GM19238 (cell line): ENCODE data around the gene SLC12A8.
A peak's percentile ranks its signal among the peaks of the same experiment; 100 is the strongest.

Experiments used
- DNase-seq: peaks from one replicate; pipeline ENCODE4 v3.0.0; 2011; ENCODE audit warnings: low spot score; ENCODE audit not compliant: insufficient read length

Gene SLC12A8

GRCh38 chr3:125055331-125055912 lies 157.1 kb downstream of the SLC12A8 start:
- DNase-seq, result peak; percentile 62

GRCh38 chr3:125054449-125055329 lies 157.9 kb downstream of the SLC12A8 start:
- DNase-seq, result peak; percentile 60

GRCh38 chr3:125054062-125054448 lies 158.5 kb downstream of the SLC12A8 start:
- no peak for DNase-seq

GRCh38 chr3:125053304-125053699 lies 159.2 kb downstream of the SLC12A8 start:
- no peak for DNase-seq

GRCh38 chr3:125052624-125053303 lies 159.8 kb downstream of the SLC12A8 start:
- DNase-seq, result no peak

- peak; percentile 48 for DNase-seq
Observed at GRCh38 chr3:125051715-125052581, 160.6 kb downstream of the SLC12A8 start.

GRCh38 chr3:125051205-125051604 lies 161.3 kb downstream of the SLC12A8 start:
- no peak for DNase-seq

GRCh38 chr3:125050488-125051090 lies 162.0 kb downstream of the SLC12A8 start:
- DNase-seq, result no peak

- no peak for DNase-seq
Observed at GRCh38 chr3:125048282-125048681, 164.3 kb downstream of the SLC12A8 start.

- DNase-seq, result no peak
Observed at GRCh38 chr3:125045965-125046364, 166.6 kb downstream of the SLC12A8 start.

- no peak for DNase-seq
Observed at GRCh38 chr3:125045194-125045593, 167.4 kb downstream of the SLC12A8 start.

GRCh38 chr3:125043599-125044151 lies 168.9 kb downstream of the SLC12A8 start:
- DNase-seq, result no peak

GRCh38 chr3:125042725-125043406 lies 169.7 kb downstream of the SLC12A8 start:
- no peak for DNase-seq

- no peak for DNase-seq
Observed at GRCh38 chr3:125039131-125040100, 173.1 kb downstream of the SLC12A8 start.

GRCh38 chr3:125037498-125038150 lies 174.9 kb downstream of the SLC12A8 start:
- DNase-seq, result no peak

- no peak for DNase-seq
Observed at GRCh38 chr3:125035217-125035616, 177.3 kb downstream of the SLC12A8 start.

GRCh38 chr3:125033616-125034015 lies 178.9 kb downstream of the SLC12A8 start:
- DNase-seq, result no peak

GRCh38 chr3:125033135-125033534 lies 179.4 kb downstream of the SLC12A8 start:
- no peak for DNase-seq
